K562 (cell line): ENCODE results near the gene KLHL35. TPM values are rescaled to one million over a fixed set of nuclear protein-coding genes. Genes with fewer than 3 reads are reported as not detected.

Experiments used
- ATAC-seq: fragments of 200-7000 bp; cut with Tn5 transposase; 3 replicates; pipeline ENCODE4 v1.9.1; 2020; ENCODE audit warnings: moderate library complexity
- BruUV-seq: library from RNA; stranded (reverse); fragments of 400-500 nt; replicated peaks from 2 replicates; lab custom pipeline; 2021; lab: Mats Ljungman, UMichigan
- CTCF ChIA-PET: fragments of 300-600 bp; formaldehyde crosslinking; extraction: SDS; loops from one replicate; lab custom pipeline; 2021; ENCODE audit warnings: low intra/inter-chr PET ratio; lab: Yijun Ruan, JAX
- POLR2A ChIA-PET: fragments of 300-600, 350-650 bp; sonication (Branson Sonifier 250); formaldehyde crosslinking; extraction: SDS; loops from one replicate; lab custom pipeline; 2021; ENCODE audit warnings: antibody characterized with exemption, inconsistent platforms; lab: Yijun Ruan, JAX
- DNase-seq, 4 experiments: peaks; one replicate each; pipeline versions ENCODE4 v3.0.0 to v3.0.0-alpha.2; 2011 to 2018; ENCODE audit warnings: low spot score in 3 of 4, mixed read lengths in 3 of 4; ENCODE audit errors: extremely low read depth in 1 of 4
- FAIRE-seq: peaks from 2 replicates; lab custom pipeline; 2011; peaks lifted over from hg19 to GRCh38; lab: Jason Lieb, UNC
- H2AFZ ChIP-seq: 2 replicates; pipeline ENCODE4 v1.6.0; 2011; ENCODE audit warnings: low read depth, low read length, control low read depth, inconsistent platforms
- H3K27ac ChIP-seq: fragments of 200-600 bp; 3 replicates; pipeline ENCODE4 v1.8.0; 2011; ENCODE audit warnings: low read depth, mild to moderate bottlenecking, control low read depth, inconsistent platforms, low read length, moderate library complexity, mixed read lengths; ENCODE audit errors: extremely low read depth
- H3K27me3 ChIP-seq, 2 experiments: fragments of 300-600 bp in 1 of 2; 2 replicates in 1 of 2; 3 replicates in 1 of 2; pipeline versions ENCODE4 v1.6.0 to v1.8.0; 2011; ENCODE audit warnings: inconsistent platforms in 2 of 2, low read length in 2 of 2, mild to moderate bottlenecking in 1 of 2, mixed read lengths in 1 of 2, moderate library complexity in 1 of 2; ENCODE audit not compliant: control insufficient read depth in 2 of 2, insufficient read depth in 2 of 2
- H3K36me3 ChIP-seq: fragments of 300-600 bp; 3 replicates; pipeline ENCODE4 v1.8.0; 2011; ENCODE audit warnings: mild to moderate bottlenecking, low read length, inconsistent platforms; ENCODE audit not compliant: control insufficient read depth, insufficient read depth
- H3K4me1 ChIP-seq, 2 experiments: fragments of 200-600 bp in 1 of 2; replicated peaks in 1 of 2; 2 replicates in 1 of 2; 3 replicates in 1 of 2; pipeline versions ENCODE4 v1.5.1 to v1.8.0; 2011; ENCODE audit warnings: inconsistent platforms in 2 of 2, low read length in 2 of 2, mild to moderate bottlenecking in 1 of 2, mixed read lengths in 1 of 2, moderate library complexity in 1 of 2; ENCODE audit not compliant: control insufficient read depth in 2 of 2, insufficient read depth in 2 of 2
- H3K4me2 ChIP-seq: 2 replicates; pipeline ENCODE4 v1.6.1; 2011; ENCODE audit warnings: low read length, control low read depth, inconsistent platforms, mixed read lengths; ENCODE audit not compliant: insufficient read depth
- H3K4me3 ChIP-seq: fragments of 200-600 bp; sonication (generic), shearing (Covaris generic); 2 replicates; pipeline ENCODE4 v1.5.1; 2016; ENCODE audit warnings: control low read depth, inconsistent platforms
- H3K79me2 ChIP-seq: fragments of 200-600 bp; 3 replicates; pipeline ENCODE4 v1.8.0; 2011; ENCODE audit warnings: low read length, inconsistent platforms; ENCODE audit not compliant: control insufficient read depth, insufficient read depth
- H3K9ac ChIP-seq, 2 experiments: 2 replicates each; pipeline versions ENCODE4 v1.6.0 to v1.6.1; 2011; ENCODE audit warnings: low read depth in 2 of 2, low read length in 2 of 2, control low read depth in 1 of 2, inconsistent platforms in 1 of 2, mild to moderate bottlenecking in 1 of 2, mixed read lengths in 1 of 2; ENCODE audit not compliant: insufficient read depth in 1 of 2
- H3K9me1 ChIP-seq: one replicate; pipeline ENCODE4 v1.6.0; 2011; ENCODE audit warnings: inconsistent platforms, mild to moderate bottlenecking, low read length, moderate library complexity; ENCODE audit not compliant: control insufficient read depth, insufficient read depth
- H3K9me3 ChIP-seq: replicated peaks from 2 replicates; pipeline ENCODE4 v1.5.1; 2011; ENCODE audit warnings: low read depth, low read length, inconsistent platforms; ENCODE audit not compliant: control insufficient read depth, insufficient read depth
- H4K20me1 ChIP-seq: replicated peaks from 2 replicates; pipeline ENCODE4 v1.6.1; 2011; ENCODE audit warnings: low read length, inconsistent platforms, mixed read lengths; ENCODE audit not compliant: control insufficient read depth, insufficient read depth
- CREB1 ChIP-seq, 2 experiments: sonication (generic) in 1 of 2; formaldehyde crosslinking in 1 of 2; IDR thresholded peaks; 2 replicates each; pipeline versions ENCODE4 v1.6.1 to v1.8.0; 2012 to 2022; ENCODE audit warnings: inconsistent platforms in 1 of 2, mild to moderate bottlenecking in 1 of 2, missing genetic modification reagents in 1 of 2, moderate library complexity in 1 of 2
- CTBP1 ChIP-seq: fragments of 450-650 bp; IDR thresholded peaks from 2 replicates; pipeline ENCODE4 v1.6.1; 2016; ENCODE audit warnings: borderline replicate concordance
- ELF4 ChIP-seq: fragments of 450-650 bp; formaldehyde crosslinking; IDR thresholded peaks from 2 replicates; pipeline ENCODE4 v1.4.0; 2022; ENCODE audit warnings: missing genetic modification characterization
- FOXK2 ChIP-seq, 2 experiments: fragments of 450-650 bp; IDR thresholded peaks in 1 of 2; conservative IDR thresholded peaks in 1 of 2; 2 replicates each; pipeline ENCODE4 v1.6.1; 2016; ENCODE audit warnings: low read depth in 2 of 2, mild to moderate bottlenecking in 1 of 2
- HCFC1 ChIP-seq: IDR thresholded peaks from 2 replicates; pipeline ENCODE4 v1.6.1; 2012; ENCODE audit warnings: low read depth, low read length, improper control_type of control experiment
- HNRNPUL1 ChIP-seq: fragments of 200-400 bp; formaldehyde crosslinking; IDR thresholded peaks from 2 replicates; pipeline ENCODE4 v1.6.1; 2017; ENCODE audit warnings: low read length
- KAT7 ChIP-seq: sonication (generic); formaldehyde crosslinking; IDR thresholded peaks from 2 replicates; pipeline ENCODE4 v1.8.0; 2022; ENCODE audit warnings: missing genetic modification reagents, mild to moderate bottlenecking, borderline replicate concordance
- NFIC ChIP-seq: fragments of 450-650 bp; IDR thresholded peaks from 2 replicates; pipeline ENCODE4 v1.6.1; 2017; ENCODE audit warnings: mild to moderate bottlenecking, inconsistent platforms
- PHB2 ChIP-seq: fragments of 450-650 bp; IDR thresholded peaks from 2 replicates; pipeline ENCODE4 v1.6.1; 2017; ENCODE audit warnings: low read depth
- SIN3A ChIP-seq, 2 experiments: fragments of 150-350 bp in 1 of 2; IDR thresholded peaks; 2 replicates each; pipeline ENCODE4 v1.6.1; 2011 to 2016; ENCODE audit warnings: borderline replicate concordance in 2 of 2, low read depth in 2 of 2, low read length in 2 of 2, mild to moderate bottlenecking in 2 of 2, moderate library complexity in 2 of 2; ENCODE audit not compliant: control insufficient read depth in 1 of 2
- SUPT5H ChIP-seq: fragments of 450-650 bp; IDR thresholded peaks from 2 replicates; pipeline ENCODE4 v1.6.1; 2016
- TEAD1 ChIP-seq, 2 experiments: fragments of 450-650 bp in 1 of 2; sonication (generic) in 1 of 2; formaldehyde crosslinking; IDR thresholded peaks; 2 replicates each; pipeline versions ENCODE4 v1.4.0 to v1.8.0; 2020 to 2022; ENCODE audit warnings: mild to moderate bottlenecking in 2 of 2, missing genetic modification reagents in 1 of 2
- U2AF2 ChIP-seq: fragments of 200-400 bp; formaldehyde crosslinking; optimal IDR thresholded peaks from 2 replicates; pipeline ENCODE3; 2017; ENCODE audit warnings: low read depth, mild to moderate bottlenecking, low read length
- ZBTB12 ChIP-seq: fragments of 250-450 bp; sonication (Bioruptor Pico); IDR thresholded peaks from 2 replicates; pipeline ENCODE4 v1.4.0; 2020
- ZNF263 ChIP-seq: sonication (generic); formaldehyde crosslinking; IDR thresholded peaks from 2 replicates; pipeline ENCODE4 v1.8.0; 2022; ENCODE audit warnings: mild to moderate bottlenecking, missing genetic modification reagents, borderline replicate concordance
- ZNF507 ChIP-seq: conservative IDR thresholded peaks from 2 replicates; pipeline ENCODE4 v1.6.1; 2017; ENCODE audit warnings: missing genetic modification characterization, missing compliant biosample characterization
- WGBS: fragments of 100-300 bp; shearing (Covaris generic); methylation state at CpG from one replicate; pipeline ENCODE4 v1.1.6; 2016; ENCODE audit warnings: low coverage, mixed read lengths; ENCODE audit not compliant: insufficient coverage; ENCODE audit errors: missing lambda C conversion rate; 5-methylcytosine and 5-hydroxymethylcytosine counted together
- in situ Hi-C: fragments of 300-500 bp; cut with MboI; formaldehyde crosslinking; loops from 4 replicates; pipeline ENCODE4 v1.15.0; 2018; ENCODE audit warnings: inconsistent platforms, mixed read lengths
- intact Hi-C: fragments of 100-400 bp; cut with micrococcal nuclease; formaldehyde crosslinking; loops from 2 replicates; pipeline ENCODE4 v1.14.2; 2022
- polyA plus RNA-seq, 8 experiments: library from polyadenylated mRNA; depleted of rRNA in 4 of 8; stranded (reverse) in 5 of 8; unstranded in 3 of 8; fragments of >200 nt; fragmentation: Nextera tagmentation in 2 of 8; fragmentation: Illumina TruSeq in 1 of 8; extraction: Ambion mirVana in 2 of 8; extraction: Trizol in 1 of 8; gene quantifications; 2 replicates each; pipeline versions ENCODE4 v1.2.1 to v1.2.3, GENCODE V29; 2011 to 2014; ENCODE audit warnings: inconsistent platforms in 1 of 8, missing spikeins in 1 of 8
- total RNA-seq, 7 experiments: library from RNA; depleted of rRNA in 6 of 7; stranded (reverse); fragments of >200 nt in 6 of 7; fragmentation: Illumina TruSeq in 2 of 7; extraction: Trizol in 2 of 7; gene quantifications; 2 replicates each; pipeline versions ENCODE4 v1.2.1 to v1.2.3, GENCODE V29; 2011 to 2021; ENCODE audit warnings: low replicate concordance in 1 of 7
- TF ChIP-seq, protein P1 (sequence below): fragments of 250-450 bp; sonication (Bioruptor Pico); IDR thresholded peaks from 2 replicates; pipeline ENCODE4 v1.5.0; 2021

The KLHL35 gene
- total and polyA plus RNA-seq, 9 of the 15 experiments (the other 6 are each of a cell fraction or from before 2014, with no cell fraction given): not detected

- no peak for DNase-seq
- no peaks in the 10 kb centered on the region for H3K9me3 ChIP-seq
- H3K27ac ChIP-seq: peak overlapping the region; percentile 52
- no peaks in the 10 kb centered on the region for H3K27me3 ChIP-seq
- peak overlapping the region; percentile 74 to 100; a peak in 3 of 4 replicates for H3K9ac ChIP-seq
- peak overlapping the region; percentile 91; the same call in 1 of the 2 replicates for H3K4me3 ChIP-seq
- H2AFZ ChIP-seq: no peak overlapping the region
- H4K20me1 ChIP-seq: peaks cover 71% of the 10 kb centered on the region
- ATAC-seq: no peak
- peaks cover 80% of the 10 kb centered on the region for H3K79me2 ChIP-seq
- ChIA-PET CTCF (no interaction called here), POLR2A (interaction anchor here (0.6 to 4.0 kb wide), 13 partner anchors 11 to 783 kb away, joined by 3 to 33 read pairs (median 4); no protein-coding TSS in a partner anchor)
- BruUV-seq: no TSS peak
- peaks cover 17 to 43% of the 10 kb centered on the region in 2 experiments; a peak in 3 of 5 replicates for H3K4me1 ChIP-seq
- in situ Hi-C loops: no loop called here
- peaks cover 21% of the 10 kb centered on the region for H3K9me1 ChIP-seq
- peaks cover 77% of the 10 kb centered on the region for H3K36me3 ChIP-seq
- peak overlapping the region; percentile 98 for H3K4me2 ChIP-seq
- no peak for FAIRE-seq
- WGBS: 79% methylated on average over 10 of the region's 10 CpGs
- intact Hi-C loops: no loop called here
- no peak for TF ChIP-seq ZNF507 (tag)
- TF ChIP-seq U2AF2: no peak
- no peak for TF ChIP-seq ELF4 (CRISPR knock-in tag)
- TF ChIP-seq SIN3A (IDR thresholded peaks at IDR 0.05; ENCODE audit: borderline replicate concordance in 2 of 2, control insufficient read depth in 1 of 2, low read depth in 2 of 2, low read length in 2 of 2): 0 out of 4 replicates have a peak, but pooled peaks of 1 of the 2 experiments have one; percentile 7
- no peak for TF ChIP-seq FOXK2 (conservative IDR thresholded peaks at IDR 0.05 in 1 of 2, IDR thresholded peaks at IDR 0.05 in 1 of 2; ENCODE audit: low read depth in 2 of 2)
- no peak for TF ChIP-seq NFIC
- no peak for TF ChIP-seq HCFC1
- no peak for TF ChIP-seq SUPT5H
- TF ChIP-seq KAT7 (CRISPR knock-in tag): no peak
- no peak for TF ChIP-seq CTBP1
- no peak for TF ChIP-seq PHB2
- no peak for TF ChIP-seq ZBTB12 (CRISPR knock-in tag)
- TF ChIP-seq HNRNPUL1: 0 out of 2 replicates have a peak, but pooled peaks have one; percentile 16
- TF ChIP-seq TEAD1 (CRISPR knock-in tag; IDR thresholded peaks at IDR 0.05): no peak
- TF ChIP-seq, protein P1, sequence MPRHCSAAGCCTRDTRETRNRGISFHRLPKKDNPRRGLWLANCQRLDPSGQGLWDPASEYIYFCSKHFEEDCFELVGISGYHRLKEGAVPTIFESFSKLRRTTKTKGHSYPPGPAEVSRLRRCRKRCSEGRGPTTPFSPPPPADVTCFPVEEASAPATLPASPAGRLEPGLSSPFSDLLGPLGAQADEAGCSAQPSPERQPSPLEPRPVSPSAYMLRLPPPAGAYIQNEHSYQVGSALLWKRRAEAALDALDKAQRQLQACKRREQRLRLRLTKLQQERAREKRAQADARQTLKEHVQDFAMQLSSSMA (CRISPR knock-in tag): no peak
- TF ChIP-seq ZNF263 (CRISPR knock-in tag): no peak
- no peak for TF ChIP-seq CREB1 (IDR thresholded peaks at IDR 0.05)
- no peak for TF ChIP-seq CREB1 (CRISPR knock-in tag; IDR thresholded peaks at IDR 0.05)
These were observed 30.8 kb downstream of the KLHL35 start for GRCh38 chr11:75402002-75402773.
